K562 (cell line): Measurements from ENCODE around the gene SLC16A10. TPM values are rescaled to one million over a fixed set of nuclear protein-coding genes. Genes with fewer than 3 reads are reported as not detected.

Source experiments
- ATAC-seq: fragments of 200-7000 bp; cut with Tn5 transposase; 3 replicates; pipeline ENCODE4 v1.9.1; 2020; ENCODE audit warnings: moderate library complexity
- BruUV-seq: library from RNA; stranded (reverse); fragments of 400-500 nt; replicated peaks from 2 replicates; lab custom pipeline; 2021; lab: Mats Ljungman, UMichigan
- CTCF ChIA-PET: fragments of 300-600 bp; formaldehyde crosslinking; extraction: SDS; loops from one replicate; lab custom pipeline; 2021; ENCODE audit warnings: low intra/inter-chr PET ratio; lab: Yijun Ruan, JAX
- POLR2A ChIA-PET: fragments of 300-600, 350-650 bp; sonication (Branson Sonifier 250); formaldehyde crosslinking; extraction: SDS; loops from one replicate; lab custom pipeline; 2021; ENCODE audit warnings: antibody characterized with exemption, inconsistent platforms; lab: Yijun Ruan, JAX
- DNase-seq, 4 experiments: peaks; one replicate each; pipeline versions ENCODE4 v3.0.0 to v3.0.0-alpha.2; 2011 to 2018; ENCODE audit warnings: low spot score in 3 of 4, mixed read lengths in 3 of 4; ENCODE audit errors: extremely low read depth in 1 of 4
- FAIRE-seq: peaks from 2 replicates; lab custom pipeline; 2011; peaks lifted over from hg19 to GRCh38; lab: Jason Lieb, UNC
- H2AFZ ChIP-seq: 2 replicates; pipeline ENCODE4 v1.6.0; 2011; ENCODE audit warnings: low read depth, low read length, control low read depth, inconsistent platforms
- H3K27ac ChIP-seq: fragments of 200-600 bp; 3 replicates; pipeline ENCODE4 v1.8.0; 2011; ENCODE audit warnings: low read depth, mild to moderate bottlenecking, control low read depth, inconsistent platforms, low read length, moderate library complexity, mixed read lengths; ENCODE audit errors: extremely low read depth
- H3K27me3 ChIP-seq, 2 experiments: fragments of 300-600 bp in 1 of 2; 2 replicates in 1 of 2; 3 replicates in 1 of 2; pipeline versions ENCODE4 v1.6.0 to v1.8.0; 2011; ENCODE audit warnings: inconsistent platforms in 2 of 2, low read length in 2 of 2, mild to moderate bottlenecking in 1 of 2, mixed read lengths in 1 of 2, moderate library complexity in 1 of 2; ENCODE audit not compliant: control insufficient read depth in 2 of 2, insufficient read depth in 2 of 2
- H3K36me3 ChIP-seq: fragments of 300-600 bp; 3 replicates; pipeline ENCODE4 v1.8.0; 2011; ENCODE audit warnings: mild to moderate bottlenecking, low read length, inconsistent platforms; ENCODE audit not compliant: control insufficient read depth, insufficient read depth
- H3K4me1 ChIP-seq, 2 experiments: fragments of 200-600 bp in 1 of 2; replicated peaks in 1 of 2; 2 replicates in 1 of 2; 3 replicates in 1 of 2; pipeline versions ENCODE4 v1.5.1 to v1.8.0; 2011; ENCODE audit warnings: inconsistent platforms in 2 of 2, low read length in 2 of 2, mild to moderate bottlenecking in 1 of 2, mixed read lengths in 1 of 2, moderate library complexity in 1 of 2; ENCODE audit not compliant: control insufficient read depth in 2 of 2, insufficient read depth in 2 of 2
- H3K4me2 ChIP-seq: 2 replicates; pipeline ENCODE4 v1.6.1; 2011; ENCODE audit warnings: low read length, control low read depth, inconsistent platforms, mixed read lengths; ENCODE audit not compliant: insufficient read depth
- H3K4me3 ChIP-seq: fragments of 200-600 bp; sonication (generic), shearing (Covaris generic); 2 replicates; pipeline ENCODE4 v1.5.1; 2016; ENCODE audit warnings: control low read depth, inconsistent platforms
- H3K79me2 ChIP-seq: fragments of 200-600 bp; 3 replicates; pipeline ENCODE4 v1.8.0; 2011; ENCODE audit warnings: low read length, inconsistent platforms; ENCODE audit not compliant: control insufficient read depth, insufficient read depth
- H3K9ac ChIP-seq, 2 experiments: 2 replicates each; pipeline versions ENCODE4 v1.6.0 to v1.6.1; 2011; ENCODE audit warnings: low read depth in 2 of 2, low read length in 2 of 2, control low read depth in 1 of 2, inconsistent platforms in 1 of 2, mild to moderate bottlenecking in 1 of 2, mixed read lengths in 1 of 2; ENCODE audit not compliant: insufficient read depth in 1 of 2
- H3K9me1 ChIP-seq: one replicate; pipeline ENCODE4 v1.6.0; 2011; ENCODE audit warnings: inconsistent platforms, mild to moderate bottlenecking, low read length, moderate library complexity; ENCODE audit not compliant: control insufficient read depth, insufficient read depth
- H3K9me3 ChIP-seq: replicated peaks from 2 replicates; pipeline ENCODE4 v1.5.1; 2011; ENCODE audit warnings: low read depth, low read length, inconsistent platforms; ENCODE audit not compliant: control insufficient read depth, insufficient read depth
- H4K20me1 ChIP-seq: replicated peaks from 2 replicates; pipeline ENCODE4 v1.6.1; 2011; ENCODE audit warnings: low read length, inconsistent platforms, mixed read lengths; ENCODE audit not compliant: control insufficient read depth, insufficient read depth
- ARID1B ChIP-seq: fragments of 450-650 bp; IDR thresholded peaks from 2 replicates; pipeline ENCODE4 v1.6.1; 2016; ENCODE audit warnings: antibody characterized with exemption, mild to moderate bottlenecking, inconsistent platforms
- ARID2 ChIP-seq: fragments of 450-650 bp; IDR thresholded peaks from 2 replicates; pipeline ENCODE4 v1.6.1; 2017; ENCODE audit warnings: antibody characterized with exemption, mild to moderate bottlenecking
- CCNT2 ChIP-seq: IDR thresholded peaks from 2 replicates; pipeline ENCODE4 v1.6.1; 2011; ENCODE audit warnings: borderline replicate concordance, low read depth, mild to moderate bottlenecking, moderate library complexity, mixed read lengths, low read length; ENCODE audit not compliant: insufficient read length; ENCODE audit errors: extremely low read depth
- CEBPB ChIP-seq: fragments of 450-650 bp; IDR thresholded peaks from 2 replicates; pipeline ENCODE4 v1.6.1; 2016; ENCODE audit warnings: missing genetic modification characterization, missing compliant biosample characterization
- CEBPG ChIP-seq, 3 experiments: fragments of 200-800 bp in 1 of 3; sonication (Bioruptor generic) in 1 of 3; sonication (generic) in 1 of 3; formaldehyde crosslinking in 1 of 3; IDR thresholded peaks in 2 of 3; conservative IDR thresholded peaks in 1 of 3; 2 replicates each; pipeline versions ENCODE4 v1.6.1 to v1.8.0; 2016 to 2022; ENCODE audit warnings: missing compliant biosample characterization in 2 of 3, missing genetic modification characterization in 2 of 3, mild to moderate bottlenecking in 1 of 3, missing genetic modification reagents in 1 of 3
- NELFE ChIP-seq: IDR thresholded peaks from 2 replicates; pipeline ENCODE4 v1.6.1; 2011; ENCODE audit warnings: mild to moderate bottlenecking; ENCODE audit not compliant: insufficient read depth, insufficient read length
- NFE2 ChIP-seq: IDR thresholded peaks from 2 replicates; pipeline ENCODE4 v1.6.1; 2014; ENCODE audit warnings: antibody characterized with exemption, low read depth
- SAFB ChIP-seq: fragments of 200-400 bp; formaldehyde crosslinking; IDR thresholded peaks from 2 replicates; pipeline ENCODE4 v1.6.1; 2017; ENCODE audit warnings: low read depth, low read length, borderline replicate concordance
- SIN3A ChIP-seq, 2 experiments: fragments of 150-350 bp in 1 of 2; IDR thresholded peaks; 2 replicates each; pipeline ENCODE4 v1.6.1; 2011 to 2016; ENCODE audit warnings: borderline replicate concordance in 2 of 2, low read depth in 2 of 2, low read length in 2 of 2, mild to moderate bottlenecking in 2 of 2, moderate library complexity in 2 of 2; ENCODE audit not compliant: control insufficient read depth in 1 of 2
- SMARCE1 ChIP-seq: fragments of 450-650 bp; IDR thresholded peaks from 2 replicates; pipeline ENCODE4 v1.7.1; 2016; ENCODE audit warnings: mild to moderate bottlenecking
- SOX6 ChIP-seq: fragments of 450-650 bp; IDR thresholded peaks from 2 replicates; pipeline ENCODE4 v1.6.1; 2014; ENCODE audit warnings: mild to moderate bottlenecking
- TAF1 ChIP-seq: IDR thresholded peaks from 2 replicates; pipeline ENCODE4 v1.6.1; 2011; ENCODE audit warnings: mild to moderate bottlenecking, low read length, moderate library complexity; ENCODE audit not compliant: insufficient read depth, control insufficient read depth, severe bottlenecking; ENCODE audit errors: extremely low read depth
- TRIM24 ChIP-seq, 2 experiments: fragments of 450-650 bp; IDR thresholded peaks; 2 replicates each; pipeline ENCODE4 v1.6.1; 2016
- ZNF316 ChIP-seq: fragments of 450-650 bp; IDR thresholded peaks from 2 replicates; pipeline ENCODE4 v1.6.1; 2016
- WGBS: fragments of 100-300 bp; shearing (Covaris generic); methylation state at CpG from one replicate; pipeline ENCODE4 v1.1.6; 2016; ENCODE audit warnings: low coverage, mixed read lengths; ENCODE audit not compliant: insufficient coverage; ENCODE audit errors: missing lambda C conversion rate; 5-methylcytosine and 5-hydroxymethylcytosine counted together
- in situ Hi-C: fragments of 300-500 bp; cut with MboI; formaldehyde crosslinking; loops from 4 replicates; pipeline ENCODE4 v1.15.0; 2018; ENCODE audit warnings: inconsistent platforms, mixed read lengths
- intact Hi-C: fragments of 100-400 bp; cut with micrococcal nuclease; formaldehyde crosslinking; loops from 2 replicates; pipeline ENCODE4 v1.14.2; 2022
- polyA plus RNA-seq, 8 experiments: library from polyadenylated mRNA; depleted of rRNA in 4 of 8; stranded (reverse) in 5 of 8; unstranded in 3 of 8; fragments of >200 nt; fragmentation: Nextera tagmentation in 2 of 8; fragmentation: Illumina TruSeq in 1 of 8; extraction: Ambion mirVana in 2 of 8; extraction: Trizol in 1 of 8; gene quantifications; 2 replicates each; pipeline versions ENCODE4 v1.2.1 to v1.2.3, GENCODE V29; 2011 to 2014; ENCODE audit warnings: inconsistent platforms in 1 of 8, missing spikeins in 1 of 8
- total RNA-seq, 7 experiments: library from RNA; depleted of rRNA in 6 of 7; stranded (reverse); fragments of >200 nt in 6 of 7; fragmentation: Illumina TruSeq in 2 of 7; extraction: Trizol in 2 of 7; gene quantifications; 2 replicates each; pipeline versions ENCODE4 v1.2.1 to v1.2.3, GENCODE V29; 2011 to 2021; ENCODE audit warnings: low replicate concordance in 1 of 7
- TF ChIP-seq, protein P1 (sequence below), 2 experiments: fragments of 450-650 bp; IDR thresholded peaks; 2 replicates each; pipeline ENCODE4 v1.6.1; 2016; ENCODE audit warnings: mild to moderate bottlenecking in 2 of 2, borderline replicate concordance in 1 of 2, low read depth in 1 of 2, moderate library complexity in 1 of 2

SLC16A10 gene
- total and polyA plus RNA-seq, 9 of the 15 experiments (the other 6 are each of a cell fraction or from before 2014, with no cell fraction given) = 0.02 to 0.54 (median 0.24) TPM; not detected in 4

DNA sequence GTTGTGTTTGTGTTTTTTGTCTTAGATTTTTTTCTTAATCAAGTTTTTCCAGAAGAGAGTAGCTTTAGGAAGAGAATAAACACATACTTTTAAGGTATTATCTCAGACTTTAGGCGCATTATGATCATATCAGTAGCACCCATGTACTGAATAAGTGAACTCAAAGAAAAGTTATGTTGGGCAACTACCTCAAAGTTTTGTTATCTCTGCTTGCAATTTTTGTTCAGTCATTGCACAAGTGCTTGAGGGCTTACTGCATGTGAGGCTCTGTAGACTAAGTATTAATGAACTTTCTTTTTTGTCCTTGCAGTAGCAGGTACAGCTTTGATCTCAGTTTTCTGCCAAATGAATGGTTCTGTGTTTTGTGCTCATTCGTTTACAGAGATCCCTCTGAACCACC, 189.0 kb downstream of the SLC16A10 start:
- Histone ChIP-seq H4K20me1 (no peaks in the 10 kb centered on the region), H3K4me2 (peak overlapping the region; percentile 28; the same call in 1 of the 2 replicates), H3K79me2 (peaks cover 6% of the 10 kb centered on the region; the same call in 2 of the 3 replicates), H3K9ac (no peak overlapping the region), H2AFZ (no peak overlapping the region), H3K4me1 (peaks cover 0 to 3% of the 10 kb centered on the region in 2 experiments; a peak in 2 of 5 replicates), H3K27me3 (no peaks in the 10 kb centered on the region), H3K9me3 (no peaks in the 10 kb centered on the region), H3K27ac (no peak overlapping the region; the same call in 2 of the 3 replicates), H3K9me1 (no peaks in the 10 kb centered on the region), H3K4me3 (no peak overlapping the region), H3K36me3 (peaks cover 50% of the 10 kb centered on the region)
- CTCF ChIA-PET = no interaction called here
- BruUV-seq = no TSS peak
- intact Hi-C loops (no loop called here), in situ Hi-C loops (no loop called here)
- peak; percentile 84 for ATAC-seq
- peak; percentile 35 for FAIRE-seq
- POLR2A ChIA-PET = interaction anchor here (1.5 kb wide), 1 partner anchor 12 kb away, joined by 7 read pairs; no protein-coding TSS in a partner anchor
- 25% methylated on average over 2 of the region's 2 CpGs for WGBS
- DNase-seq = peak in 1 of 4 experiments; percentile 32
- TF ChIP-seq CEBPB = peak; percentile 95
- TF ChIP-seq SAFB = no peak
- peak; percentile 36 for TF ChIP-seq CCNT2
- peak; percentile 18 to 66; a peak in 2 of 4 replicates for TF ChIP-seq TRIM24 (IDR thresholded peaks at IDR 0.05)
- TF ChIP-seq NFE2 = peak; percentile 86
- TF ChIP-seq NELFE = no peak
- TF ChIP-seq ZNF316 = peak; percentile 27; the same call in 1 of the 2 replicates
- TF ChIP-seq ARID1B = peak; percentile 61
- peak; percentile 59; the same call in 1 of the 2 replicates for TF ChIP-seq SMARCE1
- TF ChIP-seq, protein P1, sequence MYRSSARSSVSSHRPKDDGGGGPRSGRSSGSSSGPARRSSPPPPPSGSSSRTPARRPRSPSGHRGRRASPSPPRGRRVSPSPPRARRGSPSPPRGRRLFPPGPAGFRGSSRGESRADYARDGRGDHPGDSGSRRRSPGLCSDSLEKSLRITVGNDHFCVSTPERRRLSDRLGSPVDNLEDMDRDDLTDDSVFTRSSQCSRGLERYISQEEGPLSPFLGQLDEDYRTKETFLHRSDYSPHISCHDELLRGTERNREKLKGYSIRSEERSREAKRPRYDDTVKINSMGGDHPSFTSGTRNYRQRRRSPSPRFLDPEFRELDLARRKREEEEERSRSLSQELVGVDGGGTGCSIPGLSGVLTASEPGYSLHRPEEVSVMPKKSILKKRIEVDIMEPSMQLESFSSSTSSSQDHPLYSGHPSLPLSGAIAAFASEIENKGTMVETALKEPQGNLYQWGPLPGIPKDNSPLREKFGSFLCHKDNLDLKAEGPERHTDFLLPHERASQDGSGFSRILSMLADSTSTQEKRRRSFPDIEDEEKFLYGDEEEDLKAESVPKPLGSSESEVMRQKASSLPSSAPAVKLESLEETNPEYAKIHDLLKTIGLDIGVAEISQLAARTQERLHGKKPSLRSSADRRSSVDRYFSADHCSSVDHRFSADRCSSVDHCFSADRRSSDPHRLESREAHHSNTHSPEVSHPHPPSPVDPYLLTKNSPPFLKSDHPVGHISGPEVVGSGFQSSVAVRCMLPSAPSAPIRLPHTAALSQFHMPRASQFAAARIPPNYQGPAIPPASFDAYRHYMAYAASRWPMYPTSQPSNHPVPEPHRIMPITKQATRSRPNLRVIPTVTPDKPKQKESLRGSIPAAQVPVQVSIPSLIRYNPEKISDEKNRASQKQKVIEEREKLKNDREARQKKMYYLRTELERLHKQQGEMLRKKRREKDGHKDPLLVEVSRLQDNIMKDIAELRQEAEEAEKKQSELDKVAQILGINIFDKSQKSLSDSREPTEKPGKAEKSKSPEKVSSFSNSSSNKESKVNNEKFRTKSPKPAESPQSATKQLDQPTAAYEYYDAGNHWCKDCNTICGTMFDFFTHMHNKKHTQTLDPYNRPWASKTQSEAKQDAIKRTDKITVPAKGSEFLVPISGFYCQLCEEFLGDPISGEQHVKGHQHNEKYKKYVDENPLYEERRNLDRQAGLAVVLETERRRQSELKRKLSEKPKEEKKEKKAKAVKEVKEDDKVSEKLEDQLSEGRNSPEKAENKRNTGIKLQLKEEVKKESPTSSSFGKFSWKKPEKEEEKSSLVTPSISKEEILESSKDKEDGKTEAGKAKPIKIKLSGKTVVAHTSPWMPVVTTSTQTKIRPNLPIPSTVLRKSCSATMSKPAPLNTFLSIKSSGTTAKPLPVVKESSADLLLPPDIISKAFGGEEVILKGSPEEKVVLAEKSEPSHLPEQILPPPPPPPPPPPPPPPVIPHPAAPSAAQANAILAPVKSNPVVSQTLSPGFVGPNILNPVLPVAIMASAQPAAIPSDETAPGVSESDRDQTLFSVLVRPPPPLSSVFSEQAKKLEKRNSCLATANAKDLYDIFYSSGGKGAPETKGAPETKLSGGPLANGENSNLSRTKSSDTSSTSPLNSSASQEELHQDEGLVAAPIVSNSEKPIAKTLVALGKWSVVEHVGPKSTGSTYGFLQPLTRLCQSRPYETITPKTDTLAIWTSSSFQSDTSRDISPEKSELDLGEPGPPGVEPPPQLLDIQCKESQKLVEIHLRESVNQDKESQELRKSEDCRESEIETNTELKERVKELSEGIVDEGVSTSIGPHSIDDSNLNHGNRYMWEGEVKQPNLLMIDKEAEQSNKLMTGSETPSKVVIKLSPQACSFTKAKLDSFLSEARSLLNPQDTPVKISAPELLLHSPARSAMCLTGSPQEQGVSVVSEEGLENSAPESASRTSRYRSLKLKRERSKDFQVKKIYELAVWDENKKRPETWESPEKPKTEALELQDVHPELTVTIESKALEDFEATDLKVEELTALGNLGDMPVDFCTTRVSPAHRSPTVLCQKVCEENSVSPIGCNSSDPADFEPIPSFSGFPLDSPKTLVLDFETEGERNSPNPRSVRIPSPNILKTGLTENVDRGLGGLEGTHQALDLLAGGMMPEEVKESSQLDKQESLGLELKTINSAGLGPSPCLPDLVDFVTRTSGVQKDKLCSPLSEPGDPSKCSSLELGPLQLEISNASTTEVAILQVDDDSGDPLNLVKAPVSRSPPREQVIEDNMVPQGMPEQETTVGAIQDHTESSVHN (IDR thresholded peaks at IDR 0.05; ENCODE audit: borderline replicate concordance in 1 of 2, low read depth in 1 of 2) = no peak
- no peak for TF ChIP-seq SIN3A (IDR thresholded peaks at IDR 0.05; ENCODE audit: borderline replicate concordance in 2 of 2, control insufficient read depth in 1 of 2, low read depth in 2 of 2, low read length in 2 of 2)
- TF ChIP-seq ARID2 = no peak
- TF ChIP-seq SOX6 = peak; percentile 60; the same call in 1 of the 2 replicates
- TF ChIP-seq TAF1 = no peak
- TF ChIP-seq CEBPG (CRISPR knock-in tag; IDR thresholded peaks at IDR 0.05) = peak; percentile 75
- peak; percentile 74 to 86 for TF ChIP-seq CEBPG (tag; conservative IDR thresholded peaks at IDR 0.05 in 1 of 2, IDR thresholded peaks at IDR 0.05 in 1 of 2)
